Nephron (organoid): ENCODE measurements around the gene RNF26.
A peak's percentile ranks its signal among the peaks of the same experiment; 100 is the strongest.

Experiments
- H3K27ac Mint-ChIP-seq, 3 experiments: 2 replicates each; pipeline ENCODE4 v1.8.0; 2020; ENCODE audit warnings: mixed read lengths in 3 of 3, mild to moderate bottlenecking in 2 of 3, moderate library complexity in 1 of 3
- H3K27me3 Mint-ChIP-seq: 2 replicates; pipeline ENCODE4 v1.8.0; 2021; ENCODE audit warnings: low read depth, mild to moderate bottlenecking, moderate library complexity, mixed read lengths
- H3K36me3 Mint-ChIP-seq: 2 replicates; pipeline ENCODE4 v1.8.0; 2020; ENCODE audit warnings: low read depth, mixed read lengths
- H3K4me1 Mint-ChIP-seq: 2 replicates; pipeline ENCODE4 v1.8.0; 2020; ENCODE audit warnings: mixed read lengths
- H3K4me3 Mint-ChIP-seq, 3 experiments: 2 replicates each; pipeline ENCODE4 v1.8.0; 2020; ENCODE audit warnings: mild to moderate bottlenecking in 3 of 3, mixed read lengths in 3 of 3, moderate library complexity in 2 of 3
- H3K9me3 Mint-ChIP-seq: 2 replicates; pipeline ENCODE4 v1.8.0; 2020; ENCODE audit warnings: mixed read lengths
- CTCF ChIP-seq, 3 experiments: fragments of 200-600 bp; sonication (generic); IDR thresholded peaks; one replicate each; pipeline ENCODE4 v1.5.0; 2021; ENCODE audit warnings: antibody characterized with exemption in 3 of 3; ENCODE audit not compliant: unreplicated experiment in 3 of 3

Gene RNF26

GRCh38 chr11:119367661-119368120 lies 33.4 kb downstream of the RNF26 start:
- Mint-ChIP-seq H3K27me3 (peaks cover 34% of the 10 kb centered on the region), H3K4me3 (peak overlapping the region in 1 of 3 experiments; percentile 12), H3K4me1 (peaks cover 80% of the 10 kb centered on the region), H3K9me3 (no peaks in the 10 kb centered on the region), H3K36me3 (peaks cover 3% of the 10 kb centered on the region), H3K27ac (peak overlapping the region; percentile 11 to 92 (median 91))
- no peak for TF ChIP-seq CTCF (IDR thresholded peaks at IDR 0.05; ENCODE audit: unreplicated experiment in 3 of 3)

GRCh38 chr11:119368121-119369034 lies 34.1 kb downstream of the RNF26 start:
- H3K27ac Mint-ChIP-seq = peak overlapping the region; percentile 73 to 92 (median 91)
- H3K36me3 Mint-ChIP-seq = peaks cover 3% of the 10 kb centered on the region
- peaks cover 78% of the 10 kb centered on the region for H3K4me1 Mint-ChIP-seq
- no peak for TF ChIP-seq CTCF (IDR thresholded peaks at IDR 0.05; ENCODE audit: unreplicated experiment in 3 of 3)
- peaks cover 32% of the 10 kb centered on the region for H3K27me3 Mint-ChIP-seq
- no peaks in the 10 kb centered on the region for H3K9me3 Mint-ChIP-seq
- H3K4me3 Mint-ChIP-seq = peak overlapping the region; percentile 51 to 57 (median 52)

- peak overlapping the region; percentile 13 to 57 (median 30) for H3K4me3 Mint-ChIP-seq
- H3K27me3 Mint-ChIP-seq = peaks cover 32% of the 10 kb centered on the region
- no peaks in the 10 kb centered on the region for H3K9me3 Mint-ChIP-seq
- no peak for TF ChIP-seq CTCF (IDR thresholded peaks at IDR 0.05; ENCODE audit: unreplicated experiment in 3 of 3)
- H3K36me3 Mint-ChIP-seq = peaks cover 3% of the 10 kb centered on the region
- peak overlapping the region; percentile 73 to 92 (median 91) for H3K27ac Mint-ChIP-seq
- peaks cover 86% of the 10 kb centered on the region for H3K4me1 Mint-ChIP-seq
These were observed 35.0 kb downstream of the RNF26 start for GRCh38 chr11:119369132-119369925.

DNA sequence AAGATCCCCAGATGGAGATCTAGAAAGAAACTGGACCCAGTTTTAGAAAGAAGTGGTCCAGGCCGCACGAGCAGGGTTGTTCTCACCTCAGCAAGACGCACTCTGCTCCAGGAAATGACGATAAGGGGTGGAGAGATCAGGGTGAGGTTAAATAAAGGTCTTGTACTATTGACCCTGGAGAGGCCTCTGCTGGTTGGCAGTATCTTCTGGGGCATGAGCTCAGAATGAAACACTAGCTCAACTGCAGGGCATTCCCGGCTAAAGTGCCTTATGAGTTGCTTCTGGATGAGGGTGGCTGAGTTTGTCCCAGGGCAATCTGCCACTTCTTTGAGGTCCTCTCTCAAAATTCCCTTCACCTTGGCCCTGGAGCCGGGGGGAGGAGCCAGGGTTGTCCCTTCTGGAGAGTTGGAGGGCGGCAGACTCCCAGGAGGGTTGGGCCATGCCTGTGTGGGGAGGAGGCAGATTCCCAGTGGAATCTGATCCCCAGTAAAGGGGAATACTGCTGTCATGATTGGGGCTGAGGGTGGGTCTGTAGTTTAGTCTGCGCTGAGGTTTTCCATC lies 36.2 kb downstream of the RNF26 start:
- peak overlapping the region; percentile 20 to 92 (median 36) for H3K27ac Mint-ChIP-seq
- H3K9me3 Mint-ChIP-seq = no peaks in the 10 kb centered on the region
- H3K4me1 Mint-ChIP-seq = peaks cover 84% of the 10 kb centered on the region
- H3K27me3 Mint-ChIP-seq = peaks cover 20% of the 10 kb centered on the region
- no peak for TF ChIP-seq CTCF (IDR thresholded peaks at IDR 0.05; ENCODE audit: unreplicated experiment in 3 of 3)
- H3K4me3 Mint-ChIP-seq = peak overlapping the region in 2 of 3 experiments; percentile 18 to 29
- H3K36me3 Mint-ChIP-seq = peaks cover 3% of the 10 kb centered on the region

DNA sequence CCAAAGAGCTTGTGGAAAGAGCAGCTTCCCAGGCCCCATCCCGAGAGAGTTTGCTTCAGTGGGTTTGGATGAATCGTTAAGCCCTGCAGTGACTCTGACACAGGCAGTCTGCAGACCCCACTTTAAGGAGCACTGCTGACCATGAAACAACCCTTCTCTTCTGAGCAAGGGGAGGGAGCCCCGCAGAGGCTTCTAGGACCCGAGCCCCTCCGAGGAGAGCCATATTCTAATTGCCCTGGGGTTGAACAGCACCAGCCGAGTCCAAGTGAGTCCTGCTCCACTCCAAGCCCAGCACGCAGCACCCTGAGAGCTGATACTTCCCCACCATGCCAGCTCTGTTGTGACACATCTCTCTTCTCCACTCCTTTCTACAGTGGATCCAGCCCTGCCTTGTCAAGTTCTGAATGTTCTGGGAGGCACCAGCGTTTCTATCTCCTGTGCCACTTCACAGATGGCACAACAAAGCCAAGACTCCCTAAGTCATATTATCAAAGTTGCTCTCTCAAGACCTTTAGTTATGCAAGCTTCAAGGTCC lies 36.8 kb downstream of the RNF26 start:
- no peaks in the 10 kb centered on the region for H3K9me3 Mint-ChIP-seq
- peaks cover 17% of the 10 kb centered on the region for H3K27me3 Mint-ChIP-seq
- peaks cover 3% of the 10 kb centered on the region for H3K36me3 Mint-ChIP-seq
- TF ChIP-seq CTCF (IDR thresholded peaks at IDR 0.05; ENCODE audit: unreplicated experiment in 3 of 3) = no peak
- peak overlapping the region in 1 of 3 experiments; percentile 18 for H3K4me3 Mint-ChIP-seq
- peaks cover 86% of the 10 kb centered on the region for H3K4me1 Mint-ChIP-seq
- peak overlapping the region; percentile 13 to 92 (median 36) for H3K27ac Mint-ChIP-seq
